Measurements from ENCODE around the gene CNPY1.

Gene CNPY1

DNA sequence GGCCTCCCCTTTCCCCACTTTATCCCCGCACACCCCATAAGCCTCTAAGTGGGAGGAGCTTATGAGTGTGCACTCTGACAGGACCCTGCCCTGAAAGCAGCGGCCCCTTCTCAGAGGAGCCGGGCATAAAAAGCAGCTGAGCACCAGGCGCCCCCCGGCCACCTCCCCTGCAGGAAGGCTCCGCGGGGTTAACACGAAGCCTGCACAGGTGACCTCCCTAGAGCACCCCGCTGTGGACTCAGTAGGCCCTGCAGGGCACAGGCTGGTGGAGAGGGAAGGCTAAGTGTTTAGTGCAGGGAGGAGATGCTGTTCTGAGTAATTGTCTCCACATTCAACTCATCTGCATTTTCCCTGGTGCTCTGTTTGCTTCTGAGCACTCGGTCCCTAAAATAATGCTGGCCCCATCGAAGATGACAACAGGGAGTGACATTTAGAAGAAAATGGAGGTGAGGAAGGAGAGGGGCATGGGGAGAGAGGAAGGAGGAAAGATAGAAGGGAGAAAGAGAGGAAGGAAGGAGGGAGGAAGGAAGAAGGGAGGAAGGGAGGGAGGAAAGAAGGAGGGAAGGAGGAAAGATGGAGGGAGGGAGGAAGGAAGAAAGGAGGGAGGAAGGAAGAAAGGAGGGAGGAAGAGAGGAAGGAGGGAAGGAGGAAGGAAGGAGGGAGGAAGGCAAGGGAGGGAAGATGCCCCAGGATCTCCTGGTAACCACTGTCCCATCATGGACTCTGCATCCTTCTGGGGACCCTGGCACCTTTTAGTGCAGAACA lies 25.4 kb upstream of the CNPY1 start:
- no peak for DNase-seq (ENCODE audit: low read depth, low spot score)
- POLR2A ChIA-PET = no interaction called here
- TF ChIP-seq, protein P1, sequence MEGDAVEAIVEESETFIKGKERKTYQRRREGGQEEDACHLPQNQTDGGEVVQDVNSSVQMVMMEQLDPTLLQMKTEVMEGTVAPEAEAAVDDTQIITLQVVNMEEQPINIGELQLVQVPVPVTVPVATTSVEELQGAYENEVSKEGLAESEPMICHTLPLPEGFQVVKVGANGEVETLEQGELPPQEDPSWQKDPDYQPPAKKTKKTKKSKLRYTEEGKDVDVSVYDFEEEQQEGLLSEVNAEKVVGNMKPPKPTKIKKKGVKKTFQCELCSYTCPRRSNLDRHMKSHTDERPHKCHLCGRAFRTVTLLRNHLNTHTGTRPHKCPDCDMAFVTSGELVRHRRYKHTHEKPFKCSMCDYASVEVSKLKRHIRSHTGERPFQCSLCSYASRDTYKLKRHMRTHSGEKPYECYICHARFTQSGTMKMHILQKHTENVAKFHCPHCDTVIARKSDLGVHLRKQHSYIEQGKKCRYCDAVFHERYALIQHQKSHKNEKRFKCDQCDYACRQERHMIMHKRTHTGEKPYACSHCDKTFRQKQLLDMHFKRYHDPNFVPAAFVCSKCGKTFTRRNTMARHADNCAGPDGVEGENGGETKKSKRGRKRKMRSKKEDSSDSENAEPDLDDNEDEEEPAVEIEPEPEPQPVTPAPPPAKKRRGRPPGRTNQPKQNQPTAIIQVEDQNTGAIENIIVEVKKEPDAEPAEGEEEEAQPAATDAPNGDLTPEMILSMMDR (IDR thresholded peaks at IDR 0.05; ENCODE audit: insufficient read depth, low read length, missing control alignments) = no peak
- CTCF ChIA-PET = interaction anchor here (0.9 kb wide), 1 partner anchor 27 kb away, joined by 3 read pairs; no protein-coding TSS in a partner anchor
- H3K4me3 ChIP-seq (ENCODE audit: low read depth, low read length) = no peak overlapping the region

DNA sequence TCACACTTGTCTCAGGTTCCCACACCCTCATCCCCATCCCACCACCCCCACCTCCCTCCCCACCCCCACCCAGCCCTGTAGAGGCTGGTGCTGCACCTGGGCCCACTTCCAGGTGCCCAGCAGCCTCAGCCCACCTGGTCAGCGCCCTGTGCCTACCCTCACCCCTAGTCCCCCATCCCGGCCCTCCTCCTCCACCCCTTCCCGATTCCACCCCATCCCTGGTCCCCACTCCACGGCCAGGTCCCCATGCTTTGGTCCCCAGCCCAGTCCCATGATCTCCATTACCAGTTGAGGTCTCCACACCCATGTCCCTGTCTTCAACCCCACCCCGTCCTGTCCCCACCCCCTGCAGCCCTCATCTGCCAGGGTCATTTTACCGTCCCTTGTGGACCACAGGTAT lies 24.6 kb upstream of the CNPY1 start:
- ChIA-PET POLR2A (no interaction called here), CTCF (no interaction called here)
- no peak overlapping the region for H3K4me3 ChIP-seq (ENCODE audit: low read depth, low read length)
- no peak for DNase-seq (ENCODE audit: low read depth, low spot score)
- TF ChIP-seq, protein P1 (IDR thresholded peaks at IDR 0.05; ENCODE audit: insufficient read depth, low read length, missing control alignments) = no peak

DNA sequence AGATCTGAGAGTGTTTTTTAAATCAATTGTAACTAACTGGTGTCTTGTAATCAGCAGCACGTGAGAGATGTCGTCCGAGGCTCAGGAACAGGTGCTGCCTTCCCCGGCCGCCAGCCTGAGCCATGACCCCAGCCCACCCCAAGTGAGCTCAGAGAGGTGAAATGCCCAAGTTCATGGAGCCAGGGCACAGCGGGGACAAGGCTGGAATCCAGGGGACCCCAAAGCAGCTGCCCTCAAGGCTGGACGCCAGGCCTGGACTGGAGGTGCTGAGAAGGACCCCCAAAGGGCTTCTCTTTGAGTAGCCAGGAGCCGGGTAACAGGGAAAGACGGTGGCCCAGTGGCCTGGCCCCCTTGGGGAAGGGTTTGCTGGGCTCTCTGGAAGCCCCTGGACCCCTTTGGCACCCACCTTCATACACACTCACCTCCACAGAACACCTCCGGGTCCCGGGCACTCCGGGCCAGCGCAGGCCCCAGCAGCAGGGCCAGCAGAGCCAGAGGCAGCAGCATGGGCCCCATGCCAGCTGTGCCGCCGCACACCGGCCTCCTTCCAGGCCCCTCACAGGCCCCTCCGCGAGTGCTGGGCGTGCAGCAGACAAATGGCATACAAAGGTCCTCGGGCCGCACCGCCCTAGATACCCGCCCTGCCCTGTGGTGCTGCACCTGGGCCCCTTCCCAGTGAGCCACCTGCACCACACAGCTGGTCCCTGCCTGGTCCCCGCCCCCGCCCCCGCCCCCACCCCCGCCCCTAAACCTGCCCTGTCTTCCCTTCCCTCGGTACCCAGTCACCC lies 24.0 kb upstream of the CNPY1 start:
- TF ChIP-seq, protein P1 (IDR thresholded peaks at IDR 0.05; ENCODE audit: insufficient read depth, low read length, missing control alignments) = no peak
- CTCF ChIA-PET = no interaction called here
- DNase-seq (ENCODE audit: low read depth, low spot score) = no peak
- no peak overlapping the region for H3K4me3 ChIP-seq (ENCODE audit: low read depth, low read length)
- POLR2A ChIA-PET = no interaction called here

DNA sequence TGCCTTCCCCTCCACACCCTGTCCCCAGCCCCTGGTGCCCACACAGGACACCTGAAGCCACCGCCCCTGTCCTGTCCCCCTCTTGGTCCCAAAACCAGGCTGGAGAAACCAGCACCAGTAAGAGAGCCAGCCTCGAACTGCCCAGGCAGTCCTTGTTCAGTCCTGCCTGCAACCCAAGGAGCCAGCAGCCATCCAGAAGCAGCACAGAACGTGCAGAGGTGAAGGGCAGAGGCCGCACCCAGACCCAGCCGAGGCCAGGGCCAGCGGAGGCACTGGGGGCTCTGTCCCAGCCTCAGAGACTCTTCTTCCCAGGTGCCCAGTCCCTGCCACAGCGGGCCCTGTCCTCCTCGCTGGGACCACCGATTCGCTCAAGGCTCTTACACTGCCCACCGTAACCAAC lies 23.3 kb upstream of the CNPY1 start:
- CTCF ChIA-PET = no interaction called here

DNA sequence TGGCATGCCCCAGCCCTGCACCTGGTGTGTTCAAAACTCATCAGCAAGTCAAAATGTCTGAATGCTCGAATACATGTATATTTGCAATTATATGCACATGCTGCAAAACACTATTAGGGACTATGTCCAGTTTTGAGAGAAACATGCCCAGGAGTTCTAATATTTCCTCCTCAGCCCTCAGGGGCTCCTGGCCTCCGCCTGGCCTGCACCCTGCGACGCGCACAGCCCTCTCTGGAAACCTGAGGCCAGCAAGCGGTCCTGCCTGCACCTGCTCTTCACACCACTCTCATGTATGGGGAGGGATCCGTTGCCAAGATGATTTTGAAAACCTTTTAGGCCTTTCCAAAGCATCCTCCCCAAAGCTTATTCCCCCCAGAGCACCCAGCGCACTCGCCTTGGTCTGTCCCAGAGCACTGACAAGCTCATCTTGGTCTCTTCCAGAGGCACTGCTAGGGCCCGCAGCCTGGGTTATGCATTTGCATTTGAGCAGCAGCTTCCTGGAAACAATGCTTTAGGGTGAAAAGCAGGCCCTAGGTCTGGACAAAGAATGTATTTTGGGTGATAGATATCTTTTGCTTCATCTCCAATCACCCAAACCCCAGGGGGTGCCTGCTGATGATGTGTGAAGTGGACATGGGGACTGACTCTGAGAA lies 22.6 kb upstream of the CNPY1 start:
- POLR2A ChIA-PET = no interaction called here
- TF ChIP-seq, protein P1 (IDR thresholded peaks at IDR 0.05; ENCODE audit: insufficient read depth, low read length, missing control alignments) = no peak
- H3K4me3 ChIP-seq (ENCODE audit: low read depth, low read length) = no peak overlapping the region
- no peak for DNase-seq (ENCODE audit: low read depth, low spot score)
- CTCF ChIA-PET = no interaction called here

More for the DNA sequence above, 23.3 kb upstream of the CNPY1 start:
- TF ChIP-seq, protein P1 (IDR thresholded peaks at IDR 0.05; ENCODE audit: insufficient read depth, low read length, missing control alignments) = no peak
- POLR2A ChIA-PET = no interaction called here
- DNase-seq (ENCODE audit: low read depth, low spot score) = no peak
- H3K4me3 ChIP-seq (ENCODE audit: low read depth, low read length) = no peak overlapping the region

DNA sequence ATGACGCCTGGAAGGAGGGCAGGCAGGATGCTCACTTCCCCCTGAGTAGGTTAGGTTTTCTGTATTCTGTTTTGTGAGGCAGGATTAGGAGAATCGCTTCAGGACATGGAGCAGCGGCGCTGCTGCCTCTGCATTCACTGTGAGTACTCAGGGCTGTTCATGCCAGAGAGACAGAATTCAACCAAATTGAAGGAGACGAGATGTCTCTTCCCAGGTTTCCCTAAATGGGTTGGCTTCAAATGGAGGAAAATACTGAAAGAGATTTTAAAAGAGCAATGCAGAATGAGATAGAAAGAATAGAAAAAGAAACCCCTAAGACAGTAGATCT lies 21.9 kb upstream of the CNPY1 start:
- no peak for DNase-seq (ENCODE audit: low read depth, low spot score)
- H3K4me3 ChIP-seq (ENCODE audit: low read depth, low read length) = no peak overlapping the region
- ChIA-PET CTCF (interaction anchor here (0.6 kb wide), 1 partner anchor 148 kb away, joined by 3 read pairs; no protein-coding TSS in a partner anchor), POLR2A (no interaction called here)
- TF ChIP-seq, protein P1 (IDR thresholded peaks at IDR 0.05; ENCODE audit: insufficient read depth, low read length, missing control alignments) = no peak
